ENCODE data around the gene WDR62.
"Not testable (repeated sequence)": the region's sequence is repeated elsewhere in the genome, so short reads cannot be mapped to it uniquely, and the experiment has no call there.

Gene WDR62

DNA sequence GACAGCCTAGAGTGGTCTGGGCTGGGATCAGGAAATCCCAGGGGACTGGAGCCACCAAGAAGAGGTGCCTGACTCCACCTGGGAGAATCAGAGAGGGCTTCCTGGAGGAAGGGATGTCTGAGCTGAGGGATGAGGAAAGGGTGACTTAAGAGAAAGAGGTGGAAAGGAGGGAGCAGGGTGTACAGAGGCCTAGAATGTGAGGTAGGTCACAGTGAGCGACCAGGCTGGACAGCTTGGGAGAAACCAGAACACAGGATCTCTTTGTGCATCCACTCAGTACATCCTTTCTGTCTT is 61.6 kb downstream of the WDR62 start:
- TF ChIP-seq ZNF274 (IDR thresholded peaks at IDR 0.05; ENCODE audit: low read depth, low read length), result no peak
- peak overlapping the region; percentile 81 for H3K4me3 ChIP-seq (ENCODE audit: low read length)

GRCh38 chr19:36120092-36120983 is 65.6 kb downstream of the WDR62 start:
- no peak for TF ChIP-seq ZNF274 (IDR thresholded peaks at IDR 0.05; ENCODE audit: low read depth, low read length)
- no peak overlapping the region for H3K4me3 ChIP-seq (ENCODE audit: low read length)

- no peak for TF ChIP-seq ZNF274 (IDR thresholded peaks at IDR 0.05; ENCODE audit: low read depth, low read length)
- H3K4me3 ChIP-seq (ENCODE audit: low read length), result no peak overlapping the region
Observed at GRCh38 chr19:36120984-36121358, 66.3 kb downstream of the WDR62 start.

GRCh38 chr19:36121486-36122124 is 66.9 kb downstream of the WDR62 start:
- H3K4me3 ChIP-seq (ENCODE audit: low read length), result no peak overlapping the region
- no peak for TF ChIP-seq ZNF274 (IDR thresholded peaks at IDR 0.05; ENCODE audit: low read depth, low read length)

DNA sequence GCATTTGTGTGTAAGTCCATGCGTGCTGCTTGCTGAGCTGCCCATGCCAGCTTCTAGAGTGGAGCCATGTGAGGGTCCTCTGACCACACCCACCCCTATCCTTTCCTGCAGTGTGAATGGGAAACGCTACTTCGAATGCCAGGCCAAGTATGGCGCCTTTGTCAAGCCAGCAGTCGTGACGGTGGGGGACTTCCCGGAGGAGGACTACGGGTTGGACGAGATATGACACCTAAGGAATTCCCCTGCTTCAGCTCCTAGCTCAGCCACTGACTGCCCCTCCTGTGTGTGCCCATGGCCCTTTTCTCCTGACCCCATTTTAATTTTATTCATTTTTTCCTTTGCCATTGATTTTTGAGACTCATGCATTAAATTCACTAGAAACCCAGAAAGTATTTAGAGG is 70.9 kb downstream of the WDR62 start:
- H3K4me3 ChIP-seq (ENCODE audit: low read length), result no peak overlapping the region
- TF ChIP-seq ZNF274 (IDR thresholded peaks at IDR 0.05; ENCODE audit: low read depth, low read length), result no peak

GRCh38 chr19:36128392-36128736 is 73.7 kb downstream of the WDR62 start:
- no peak for TF ChIP-seq ZNF274 (IDR thresholded peaks at IDR 0.05; ENCODE audit: low read depth, low read length)
- H3K4me3 ChIP-seq (ENCODE audit: low read length), result peak overlapping the region; percentile 64

- H3K4me3 ChIP-seq (ENCODE audit: low read length), result not testable (repeated sequence)
Observed at GRCh38 chr19:36131221-36131620, 76.5 kb downstream of the WDR62 start.

GRCh38 chr19:36134867-36135266 is 80.2 kb downstream of the WDR62 start:
- not testable (repeated sequence) for H3K4me3 ChIP-seq (ENCODE audit: low read length)

- no peak for TF ChIP-seq ZNF274 (IDR thresholded peaks at IDR 0.05; ENCODE audit: low read depth, low read length)
Observed at GRCh38 chr19:36136964-36137686, 82.4 kb downstream of the WDR62 start.

GRCh38 chr19:36139120-36139472 is 84.4 kb downstream of the WDR62 start:
- no peak for TF ChIP-seq ZNF274 (IDR thresholded peaks at IDR 0.05; ENCODE audit: low read depth, low read length)
- peak overlapping the region; percentile 89; the same call in 1 of the 2 replicates for H3K4me3 ChIP-seq (ENCODE audit: low read length)

More at GRCh38 chr19:36136964-36137686, 82.4 kb downstream of the WDR62 start:
- H3K4me3 ChIP-seq (ENCODE audit: low read length), result no peak overlapping the region

DNA sequence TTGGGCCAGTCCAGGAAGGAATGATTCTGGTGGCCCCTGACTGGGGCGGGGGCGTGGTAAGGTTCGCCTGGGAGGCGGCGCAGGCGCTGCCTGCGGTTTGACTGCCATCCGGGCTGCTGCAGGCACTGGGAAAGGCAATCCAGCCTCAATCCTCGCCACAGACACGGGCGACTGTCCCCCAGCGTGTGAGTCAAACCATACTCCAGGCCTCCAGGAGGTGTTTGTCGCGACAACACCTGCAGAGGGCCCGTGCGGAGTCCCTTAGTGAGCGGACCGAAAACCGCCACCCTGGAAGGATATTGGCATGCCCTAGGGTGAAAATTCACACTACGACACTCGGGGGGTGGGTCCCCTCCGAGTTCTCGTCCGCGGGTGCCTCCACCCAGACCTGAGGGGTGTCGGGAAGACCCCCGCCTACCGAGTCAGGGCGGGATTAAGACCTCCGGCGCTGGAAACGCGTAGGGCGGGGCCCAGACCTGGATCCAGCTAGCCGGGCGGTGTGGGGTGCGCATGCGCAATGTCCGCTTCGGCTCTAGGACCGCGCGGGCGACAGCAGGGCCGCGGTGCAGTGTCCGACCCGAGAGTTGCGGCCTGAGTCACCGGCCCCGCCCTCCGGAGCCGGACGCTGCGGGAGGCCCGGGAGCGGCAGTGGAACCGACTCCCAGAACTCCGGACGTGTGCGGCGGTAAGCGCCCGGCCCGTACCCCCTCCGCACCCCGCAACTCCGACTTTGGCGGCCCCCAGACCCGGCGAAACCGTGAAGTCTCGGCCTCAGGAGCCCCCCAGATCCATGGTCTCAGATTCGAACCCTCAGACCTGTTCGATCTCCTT is 85.0 kb downstream of the WDR62 start, which contains the start of gene CAPNS1:
TSS of gene CAPNS1 (plus strand) at position 594 of the 831 bp plus-strand sequence. CDS start 946 bp downstream, outside the sequence.
- TF ChIP-seq ZNF274 (IDR thresholded peaks at IDR 0.05; ENCODE audit: low read depth, low read length), result no peak
- peak within 1 kb of the TSS; percentile 89 for H3K4me3 ChIP-seq (ENCODE audit: low read length)

- peak overlapping the region; percentile 89 for H3K4me3 ChIP-seq (ENCODE audit: low read length)
- no peak for TF ChIP-seq ZNF274 (IDR thresholded peaks at IDR 0.05; ENCODE audit: low read depth, low read length)
Observed at GRCh38 chr19:36140304-36141038, 85.8 kb downstream of the WDR62 start.

Data from GM08714 (cell line).